NT2/D1 (cell line): ENCODE data around the gene MPV17.

Experiments used
- SUZ12 ChIP-seq: IDR thresholded peaks from 2 replicates; pipeline ENCODE4 v1.6.1; 2011; ENCODE audit not compliant: insufficient read length, insufficient read depth; ENCODE audit errors: extremely low read depth
- YY1 ChIP-seq: IDR thresholded peaks from 2 replicates; pipeline ENCODE4 v1.6.1; 2011; ENCODE audit not compliant: insufficient read length, insufficient read depth
- ZNF274 ChIP-seq: IDR thresholded peaks from 2 replicates; pipeline ENCODE4 v1.6.1; 2011; ENCODE audit warnings: mild to moderate bottlenecking, low read depth, low read length

- TF ChIP-seq YY1: no peak
- no peak for TF ChIP-seq SUZ12
- TF ChIP-seq ZNF274: no peak
These were observed 34.3 kb downstream of the MPV17 start for GRCh38 chr2:27288610-27289009.
